Amniotic epithelial cell (primary cell): ENCODE data around the gene COL8A2.

Experiments
- DNase-seq: peaks from one replicate; pipeline ENCODE4 v3.0.0-alpha.2; 2010; ENCODE audit warnings: low read depth

The COL8A2 gene

DNA sequence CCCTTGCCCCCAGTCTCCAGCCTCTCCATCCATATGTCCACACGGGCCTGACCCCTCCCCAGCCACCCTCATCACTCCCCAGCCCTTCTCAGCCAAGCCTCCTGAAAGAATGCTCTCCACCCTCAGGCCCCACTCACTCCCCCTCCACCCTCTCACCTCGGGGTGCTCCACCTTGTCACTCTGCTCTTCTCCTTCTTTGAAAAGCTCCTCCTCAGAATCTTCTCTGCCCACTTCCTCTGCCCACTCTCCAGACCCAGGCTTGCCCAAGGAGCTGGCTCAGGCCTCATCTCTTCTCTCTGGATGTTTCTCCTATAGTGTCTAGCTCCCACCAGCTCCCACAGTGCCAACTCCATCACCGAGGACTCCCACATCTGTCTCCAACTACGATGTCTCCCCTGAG lies 13.9 kb downstream of the COL8A2 start:
- DNase-seq, result no peak

DNA sequence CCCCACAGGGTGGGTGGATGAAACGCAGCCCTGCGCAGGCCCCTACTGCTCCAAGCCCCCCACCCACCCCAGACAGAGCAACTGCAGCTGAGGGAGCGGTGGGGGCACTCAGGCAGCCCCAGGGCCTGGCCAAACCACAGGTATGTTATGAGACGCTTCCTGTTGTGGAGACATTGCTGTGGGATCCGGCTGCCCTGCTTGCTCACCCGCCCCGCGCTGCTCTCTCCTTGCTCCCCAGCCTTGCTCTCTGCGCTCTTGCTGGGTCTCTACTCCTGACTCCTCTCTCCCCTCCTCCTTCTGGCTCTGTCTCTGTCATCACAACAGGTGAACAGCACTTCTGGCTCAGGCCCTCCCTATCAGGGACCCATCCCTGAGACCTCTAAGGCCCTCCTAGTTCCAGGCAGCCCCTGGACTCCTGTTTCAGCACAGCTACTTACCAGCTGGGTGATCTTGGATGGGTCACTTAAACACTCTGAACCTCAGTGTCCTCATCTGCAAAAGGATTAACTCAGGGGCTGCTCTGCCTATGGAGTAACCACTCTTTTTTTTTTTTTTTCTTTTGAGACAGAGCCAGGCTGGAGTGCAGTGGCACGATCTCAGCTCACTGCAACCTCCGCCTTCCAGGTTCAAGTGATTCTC lies 15.9 kb downstream of the COL8A2 start:
- DNase-seq, result peak; percentile 82

DNA sequence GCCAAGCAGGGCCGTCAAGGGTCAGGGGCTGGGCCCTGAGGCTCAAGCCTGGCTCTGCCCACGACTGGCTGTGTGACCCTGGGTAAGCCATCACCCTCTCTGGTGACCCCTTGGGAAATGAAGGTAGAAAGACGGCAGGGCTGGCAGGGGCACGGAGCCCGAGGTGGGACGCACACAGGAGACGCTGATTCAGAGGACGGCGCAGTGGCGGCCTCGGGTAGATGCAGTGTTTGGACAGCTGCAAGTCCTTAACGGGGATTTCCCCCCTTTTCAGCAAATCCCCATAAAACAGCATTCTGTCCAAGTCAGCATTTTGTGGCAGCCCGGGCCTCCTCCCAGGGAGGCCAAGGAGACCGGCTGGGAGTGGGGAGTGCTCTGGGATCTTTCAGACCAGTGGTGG lies 16.7 kb downstream of the COL8A2 start:
- DNase-seq, result no peak

DNA sequence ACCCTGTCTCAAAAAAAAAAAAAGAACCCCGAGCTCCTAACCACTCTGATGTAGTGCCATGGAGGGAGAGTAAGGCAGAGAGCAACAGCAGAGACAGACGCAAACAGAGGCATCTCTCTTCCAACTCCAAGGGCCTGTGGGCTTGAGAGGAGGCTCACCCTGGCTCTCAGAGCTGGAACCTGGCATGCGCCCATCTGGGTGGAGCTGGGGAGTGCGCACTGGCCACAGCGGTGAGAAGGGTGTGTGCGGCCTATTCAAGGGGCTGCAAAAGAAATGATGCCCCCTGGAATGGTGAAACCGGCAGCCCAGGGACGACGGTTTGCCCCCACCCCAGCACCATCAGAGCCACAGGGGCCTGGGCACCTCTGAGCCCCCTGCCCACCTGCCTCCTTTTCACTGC lies 17.6 kb downstream of the COL8A2 start:
- no peak for DNase-seq

- DNase-seq, result no peak
Measured at GRCh38 chr1:36106269-36106668, 18.8 kb downstream of the COL8A2 start.

- no peak for DNase-seq
Measured at GRCh38 chr1:36101546-36101945, 23.5 kb downstream of the COL8A2 start.

DNA sequence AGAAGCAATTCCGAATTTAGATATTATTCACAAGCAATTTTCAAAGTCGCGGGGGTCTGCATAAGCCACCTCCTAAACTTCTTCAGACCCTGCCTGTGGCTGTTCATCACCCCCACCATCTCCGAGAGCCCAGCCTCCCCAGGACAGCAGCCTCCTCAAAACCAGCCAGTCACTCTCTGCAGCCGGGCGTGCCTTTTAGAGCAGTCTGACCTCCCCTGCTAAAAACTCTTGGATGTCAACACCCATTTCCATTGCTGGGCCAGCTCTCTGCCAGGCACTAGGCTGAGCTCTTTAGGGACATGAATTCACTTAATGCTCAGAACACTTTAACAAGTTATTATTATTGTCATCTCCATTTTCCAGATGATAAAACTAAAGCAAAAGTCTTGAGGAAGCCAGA lies 24.6 kb downstream of the COL8A2 start:
- DNase-seq, result no peak

GRCh38 chr1:36099681-36100341 lies 25.2 kb downstream of the COL8A2 start:
- DNase-seq, result peak; percentile 55

DNA sequence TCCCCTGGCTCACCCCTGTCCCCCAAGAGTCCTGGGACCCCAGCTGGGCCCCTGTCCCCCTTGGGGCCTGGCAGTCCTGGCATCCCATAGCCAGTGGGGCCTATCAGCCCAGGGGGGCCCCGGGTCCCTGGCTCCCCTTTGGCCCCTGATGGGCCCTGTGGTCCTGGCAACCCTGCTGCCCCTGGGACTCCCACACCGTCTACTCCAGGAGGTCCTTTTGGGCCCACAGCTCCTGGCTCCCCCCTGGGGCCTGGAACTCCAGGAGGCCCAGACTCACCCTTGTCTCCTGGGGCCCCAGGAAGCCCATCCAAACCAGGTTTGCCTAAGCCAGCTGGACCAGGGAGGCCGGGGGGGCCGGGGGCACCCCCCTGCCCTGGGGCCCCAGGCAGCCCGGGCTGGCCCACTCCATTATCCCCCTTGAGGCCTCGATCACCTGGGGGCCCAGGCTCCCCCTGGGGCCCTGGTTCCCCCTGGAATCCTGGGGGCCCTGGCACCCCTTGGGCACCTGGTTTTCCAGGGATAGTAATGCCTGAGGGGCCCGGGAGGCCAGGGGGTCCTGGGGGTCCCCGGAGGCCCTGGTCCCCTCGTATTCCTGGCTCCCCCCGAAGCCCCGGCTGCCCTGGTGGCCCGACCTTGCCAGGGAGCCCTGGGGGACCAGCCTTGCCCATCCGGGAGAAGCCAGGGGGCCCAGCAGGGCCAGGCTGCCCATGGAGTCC lies 26.2 kb downstream of the COL8A2 start:
- DNase-seq, result no peak

DNA sequence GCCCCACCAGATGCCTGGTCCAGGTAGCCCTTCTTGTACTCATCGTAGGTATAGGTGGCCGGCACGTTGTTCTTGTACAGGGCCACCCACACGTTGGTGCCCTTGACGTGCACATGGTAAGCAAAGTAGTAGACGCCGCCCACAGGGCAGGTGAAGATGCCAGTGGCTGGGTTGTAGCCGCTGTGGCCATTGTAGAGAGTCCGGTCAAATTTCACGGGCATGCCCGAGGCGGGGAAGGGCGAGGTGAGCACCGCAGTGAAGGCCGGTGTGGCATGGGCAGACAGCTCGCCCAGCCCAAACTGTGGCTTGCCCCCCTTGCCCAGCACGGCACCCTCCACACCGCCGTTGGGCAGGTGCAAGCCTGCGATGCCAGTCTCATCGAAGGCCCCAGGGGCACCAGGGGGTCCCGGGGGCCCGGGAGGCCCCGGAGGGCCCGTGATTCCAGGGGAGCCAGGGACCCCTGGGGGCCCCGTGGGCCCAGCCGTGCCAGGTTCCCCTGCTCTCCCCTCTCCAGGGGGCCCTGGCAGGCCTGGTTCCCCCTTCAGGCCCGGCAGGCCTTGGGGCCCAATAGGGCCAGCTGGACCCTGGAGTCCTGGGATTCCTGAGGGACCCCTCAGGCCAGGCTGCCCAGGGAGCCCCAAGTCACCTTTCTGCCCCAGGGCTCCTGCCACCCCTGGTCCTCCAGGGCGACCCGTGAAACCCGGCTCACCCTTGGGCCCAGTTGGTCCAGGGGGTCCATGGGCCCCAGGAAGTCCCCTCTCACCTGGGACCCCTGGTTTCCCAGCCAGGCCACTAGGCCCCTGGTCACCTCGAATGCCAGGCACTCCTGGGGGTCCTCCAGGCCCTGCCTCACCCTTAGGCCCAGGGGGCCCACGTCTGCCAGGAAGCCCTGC lies 27.1 kb downstream of the COL8A2 start:
- no peak for DNase-seq

GRCh38 chr1:36096500-36097432 lies 28.3 kb downstream of the COL8A2 start:
- no peak for DNase-seq

- no peak for DNase-seq
Measured at GRCh38 chr1:36095760-36096405, 29.1 kb downstream of the COL8A2 start.

GRCh38 chr1:36094621-36095061 lies 30.4 kb downstream of the COL8A2 start:
- no peak for DNase-seq

- DNase-seq, result no peak
Measured at GRCh38 chr1:36093929-36094328, 31.1 kb downstream of the COL8A2 start.

DNA sequence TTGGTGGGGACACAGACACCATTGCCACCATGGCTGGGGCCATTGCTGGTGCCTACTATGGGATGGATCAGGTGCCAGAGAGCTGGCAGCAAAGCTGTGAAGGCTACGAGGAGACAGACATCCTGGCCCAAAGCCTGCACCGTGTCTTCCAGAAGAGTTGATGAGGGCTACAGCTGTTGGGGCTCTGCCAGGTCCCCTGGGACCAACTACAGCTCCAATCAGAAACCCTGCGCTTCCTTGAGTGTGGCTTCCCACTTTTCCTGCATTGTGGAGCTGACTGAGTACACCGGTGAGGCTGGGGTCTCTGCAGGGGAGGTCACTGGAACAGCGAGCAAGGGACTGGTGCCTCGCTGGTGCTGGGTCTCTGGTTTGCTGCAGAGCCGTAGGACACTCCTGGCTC lies 31.8 kb downstream of the COL8A2 start:
- no peak for DNase-seq

- no peak for DNase-seq
Measured at GRCh38 chr1:36092798-36093185, 32.2 kb downstream of the COL8A2 start.

- DNase-seq, result no peak
Measured at GRCh38 chr1:36092166-36092797, 32.7 kb downstream of the COL8A2 start.

GRCh38 chr1:36091698-36092097 lies 33.3 kb downstream of the COL8A2 start:
- DNase-seq, result no peak

- no peak for DNase-seq
Measured at GRCh38 chr1:36091141-36091540, 33.9 kb downstream of the COL8A2 start.
